PC-3 (cell line): ENCODE results near the gene XYLT2. TPM values are rescaled to one million over a fixed set of nuclear protein-coding genes. Genes with fewer than 3 reads are reported as not detected.
A peak's percentile ranks its signal among the peaks of the same experiment; 100 is the strongest.
"Not testable (repeated sequence)": the region's sequence is repeated elsewhere in the genome, so short reads cannot be mapped to it uniquely, and the experiment has no call there.

Experiments used
- ATAC-seq: fragments of 200-7000 bp; cut with Tn5 transposase; 2 replicates; pipeline ENCODE4 v1.9.1; 2020; ENCODE audit warnings: mild to moderate bottlenecking, moderate library complexity
- BruUV-seq: library from RNA; stranded (reverse); fragments of 400-500 nt; replicated peaks from 2 replicates; lab custom pipeline; 2021; lab: Mats Ljungman, UMichigan
- CTCF ChIA-PET: fragments of 300-600 bp; sonication (Branson Sonifier 250); formaldehyde crosslinking; loops from one replicate; lab custom pipeline; 2022; ENCODE audit warnings: antibody characterized with exemption; lab: Charles Lee
- POLR2A ChIA-PET: fragments of 300-600 bp; sonication (Branson Sonifier 250); formaldehyde crosslinking; loops from one replicate; lab custom pipeline; 2022; ENCODE audit warnings: antibody characterized with exemption; ENCODE audit not compliant: unreplicated experiment; lab: Charles Lee
- DNase-seq: peaks from one replicate; pipeline ENCODE4 v3.0.0-alpha.2; 2015
- H2AFZ ChIP-seq: fragments of 300-600 bp; sonication (generic); 2 replicates; pipeline ENCODE4 v1.6.0; 2016; ENCODE audit warnings: antibody characterized with exemption, low read length
- H3F3A ChIP-seq: fragments of 300-600 bp; sonication (generic); one replicate; pipeline ENCODE4 v1.6.0; 2017; ENCODE audit warnings: antibody characterized with exemption, low read length, control low read depth, mild to moderate bottlenecking; ENCODE audit not compliant: unreplicated experiment
- H3K27ac ChIP-seq: fragments of 300-600 bp; sonication (generic); 2 replicates; pipeline ENCODE4 v1.5.1; 2016; ENCODE audit warnings: mild to moderate bottlenecking, low read length
- H3K27me3 ChIP-seq: fragments of 300-600 bp; sonication (generic); 2 replicates; pipeline ENCODE4 v1.6.1; 2016; ENCODE audit warnings: low read length, mixed read lengths
- H3K36me3 ChIP-seq: fragments of 300-600 bp; sonication (generic); 2 replicates; pipeline ENCODE4 v1.6.1; 2016; ENCODE audit warnings: low read depth, mixed run types, low read length, mixed read lengths
- H3K4me1 ChIP-seq: fragments of 300-600 bp; sonication (generic); 2 replicates; pipeline ENCODE4 v1.5.1; 2016; ENCODE audit warnings: low read length; ENCODE audit not compliant: insufficient read depth
- H3K4me2 ChIP-seq: fragments of 300-600 bp; sonication (generic); 2 replicates; pipeline ENCODE4 v1.6.0; 2016; ENCODE audit warnings: low read length
- H3K4me3 ChIP-seq: fragments of 300-600 bp; sonication (generic); 2 replicates; pipeline ENCODE4 v1.5.1; 2016; ENCODE audit warnings: mild to moderate bottlenecking, low read length, mixed read lengths
- H3K79me2 ChIP-seq: fragments of 300-600 bp; sonication (generic); 2 replicates; pipeline ENCODE4 v1.6.1; 2017; ENCODE audit warnings: low read length, mixed read lengths
- H3K9ac ChIP-seq: fragments of 300-600 bp; sonication (generic); 2 replicates; pipeline ENCODE4 v1.6.0; 2016; ENCODE audit warnings: mild to moderate bottlenecking, low read length
- H3K9me2 ChIP-seq: fragments of 300-600 bp; sonication (generic); replicated peaks from 2 replicates; pipeline ENCODE4 v1.6.1; 2016; ENCODE audit warnings: mixed run types, low read length, mixed read lengths
- H3K9me3 ChIP-seq: fragments of 300-600 bp; sonication (generic); 2 replicates; pipeline ENCODE4 v1.6.1; 2016; ENCODE audit warnings: low read length, mixed read lengths
- H4K20me1 ChIP-seq: fragments of 300-600 bp; sonication (generic); 2 replicates; pipeline ENCODE4 v1.6.1; 2016; ENCODE audit warnings: low read length, mixed read lengths
- CTCF ChIP-seq: fragments of 300-600 bp; sonication (generic); conservative IDR thresholded peaks from 2 replicates; pipeline ENCODE4 v1.5.1; 2017; ENCODE audit warnings: antibody characterized with exemption, low read depth, mild to moderate bottlenecking, low read length
- EZH2 ChIP-seq: fragments of 300-600 bp; sonication (generic); IDR thresholded peaks from one replicate; pipeline ENCODE4 v1.6.1; 2017; ENCODE audit warnings: antibody characterized with exemption, mild to moderate bottlenecking, low read length; ENCODE audit not compliant: unreplicated experiment
- EZH2phosphoT487 ChIP-seq: fragments of 300-600 bp; sonication (generic); IDR thresholded peaks from 2 replicates; pipeline ENCODE4 v1.6.1; 2018; ENCODE audit warnings: mild to moderate bottlenecking, antibody characterized with exemption, low read length, borderline replicate concordance
- intact Hi-C: fragments of 100-400 bp; cut with micrococcal nuclease; formaldehyde crosslinking; loops from 2 replicates; pipeline ENCODE4 v1.9.0; 2023
- total RNA-seq: library from RNA; depleted of rRNA; stranded (reverse); fragments of >200 nt; gene quantifications from 2 replicates; pipeline ENCODE4 v1.2.3, GENCODE V29; 2014

Gene XYLT2
- total RNA-seq, 1 experiment from 2014 or later, result 53.5 TPM

GRCh38 chr17:50330151-50330775, 15.7 kb upstream of the XYLT2 start:
- no peak overlapping the region for H3K4me3 ChIP-seq
- no peaks in the 10 kb centered on the region for H3F3A ChIP-seq
- no peak overlapping the region for H3K4me2 ChIP-seq
- ATAC-seq (no peak), DNase-seq (no peak)
- H3K4me1 ChIP-seq, result peaks cover 12% of the 10 kb centered on the region
- no peak overlapping the region for H3K27ac ChIP-seq
- BruUV-seq, result no TSS peak
- no peaks in the 10 kb centered on the region for H3K9me2 ChIP-seq
- CTCF ChIA-PET, result interaction anchor here (0.7 kb wide), 1 partner anchor 32 kb away, joined by 8 read pairs; no protein-coding TSS in a partner anchor
- no peaks in the 10 kb centered on the region for H3K9me3 ChIP-seq
- no peak overlapping the region for H3K9ac ChIP-seq
- no peaks in the 10 kb centered on the region for H3K27me3 ChIP-seq
- TF ChIP-seq EZH2 (no peak), EZH2phosphoT487 (no peak), CTCF (no peak)
- POLR2A ChIA-PET, result no interaction called here
- no peaks in the 10 kb centered on the region for H3K36me3 ChIP-seq
- intact Hi-C loops, result no loop called here
- no peak overlapping the region for H2AFZ ChIP-seq
- H4K20me1 ChIP-seq, result no peaks in the 10 kb centered on the region
- no peaks in the 10 kb centered on the region for H3K79me2 ChIP-seq

GRCh38 chr17:50331085-50331791, 14.7 kb upstream of the XYLT2 start:
- ATAC-seq, result peak; percentile 97
- Histone ChIP-seq H3K36me3 (no peaks in the 10 kb centered on the region), H3K4me1 (peaks cover 12% of the 10 kb centered on the region), H3K4me2 (peak overlapping the region; percentile 16; the same call in 1 of the 2 replicates), H3K4me3 (no peak overlapping the region), H3F3A (no peaks in the 10 kb centered on the region), H3K9ac (no peak overlapping the region), H2AFZ (no peak overlapping the region), H3K27ac (peak overlapping the region; percentile 23), H3K9me3 (no peaks in the 10 kb centered on the region), H4K20me1 (no peaks in the 10 kb centered on the region), H3K79me2 (no peaks in the 10 kb centered on the region), H3K9me2 (no peaks in the 10 kb centered on the region), H3K27me3 (no peaks in the 10 kb centered on the region)
- POLR2A ChIA-PET, result no interaction called here
- CTCF ChIA-PET, result no interaction called here
- DNase-seq, result peak; percentile 97
- no TSS peak for BruUV-seq
- intact Hi-C loops, result no loop called here
- TF ChIP-seq CTCF (no peak), EZH2phosphoT487 (no peak), EZH2 (no peak)

DNA sequence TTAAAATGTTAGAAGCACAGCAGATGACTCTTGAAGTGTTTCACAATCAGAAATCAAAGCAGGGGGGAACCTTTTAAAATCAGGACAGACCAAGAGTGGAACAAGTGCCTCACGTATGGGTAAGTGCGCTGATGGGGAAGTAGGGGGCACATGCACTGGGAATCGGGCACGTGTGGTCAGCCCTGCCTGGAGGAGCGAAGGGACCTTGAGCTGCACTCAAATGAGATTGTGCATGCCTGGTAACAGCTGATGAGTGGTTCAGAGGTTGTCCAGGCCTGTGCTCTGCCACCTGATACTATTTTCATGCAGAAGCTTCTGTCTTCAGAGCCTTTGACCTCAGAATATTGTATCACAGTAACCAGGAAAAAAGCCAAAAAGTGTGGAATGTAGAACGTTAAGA, 13.7 kb upstream of the XYLT2 start:
- intact Hi-C loops, result no loop called here
- ChIA-PET CTCF (no interaction called here), POLR2A (no interaction called here)
- Histone ChIP-seq H3K27ac (no peak overlapping the region), H3K9me2 (no peaks in the 10 kb centered on the region), H4K20me1 (no peaks in the 10 kb centered on the region), H3K4me3 (no peak overlapping the region), H3K9ac (no peak overlapping the region), H3K36me3 (no peaks in the 10 kb centered on the region), H3K9me3 (no peaks in the 10 kb centered on the region), H3K79me2 (no peaks in the 10 kb centered on the region), H3K27me3 (no peaks in the 10 kb centered on the region), H3K4me2 (no peak overlapping the region), H2AFZ (no peak overlapping the region), H3K4me1 (peaks cover 12% of the 10 kb centered on the region), H3F3A (no peaks in the 10 kb centered on the region)
- BruUV-seq, result no TSS peak
- TF ChIP-seq EZH2, result no peak
- no peak for TF ChIP-seq CTCF
- no peak for TF ChIP-seq EZH2phosphoT487
- DNase-seq, result no peak
- ATAC-seq, result no peak

GRCh38 chr17:50333291-50334057, 12.5 kb upstream of the XYLT2 start:
- H3K36me3 ChIP-seq, H2AFZ ChIP-seq, BruUV-seq, ATAC-seq, H3K9me3 ChIP-seq, H3K27ac ChIP-seq, H3K9ac ChIP-seq, CTCF ChIA-PET, DNase-seq, H3K4me2 ChIP-seq, H3K4me3 ChIP-seq, H3F3A ChIP-seq, H3K79me2 ChIP-seq, H3K9me2 ChIP-seq, intact Hi-C loops, H3K27me3 ChIP-seq, H4K20me1 ChIP-seq: not testable (repeated sequence)
- POLR2A ChIA-PET, result interaction anchor here (0.6 to 0.7 kb wide), 2 partner anchors 35 to 201 kb away, joined by 3 to 10 read pairs; no protein-coding TSS in a partner anchor
- peaks cover 20% of the 10 kb centered on the region for H3K4me1 ChIP-seq
